ENCODE measurements around the gene GOSR1.
"Not testable (repeated sequence)": the region's sequence is repeated elsewhere in the genome, so short reads cannot be mapped to it uniquely, and the experiment has no call there.

- TF ChIP-seq POLR2AphosphoS5, POLR2A, TAF1, POU2F2, SPI1 (IDR thresholded peaks at IDR 0.05; ENCODE audit: low read depth, low read length): not testable (repeated sequence)
These were observed 88.9 kb downstream of the GOSR1 start for GRCh38 chr17:30566104-30566503.
